Caco-2 (cell line): Measurements from ENCODE around the gene B9D2. TPM values are rescaled to one million over a fixed set of nuclear protein-coding genes. Genes with fewer than 3 reads are reported as not detected.

Experiments used
- BruUV-seq: library from RNA; stranded (reverse); fragments of 400-500 nt; replicated peaks from 2 replicates; lab custom pipeline; 2021; lab: Mats Ljungman, UMichigan
- CTCF ChIA-PET: fragments of 300-600 bp; sonication (Branson Sonifier 250); formaldehyde crosslinking; loops from one replicate; lab custom pipeline; 2022; ENCODE audit warnings: antibody characterized with exemption; lab: Charles Lee
- POLR2A ChIA-PET: fragments of 300-600 bp; sonication (Branson Sonifier 250); formaldehyde crosslinking; loops from one replicate; lab custom pipeline; 2022; ENCODE audit warnings: antibody characterized with exemption; lab: Charles Lee
- DNase-seq, 2 experiments: peaks; one replicate each; pipeline versions ENCODE4 v3.0.0 to v3.0.0-alpha.2; 2020 to 2022
- H3K27me3 ChIP-seq: replicated peaks from 2 replicates; pipeline ENCODE4 v1.6.0; 2011; ENCODE audit warnings: low read length; ENCODE audit not compliant: control insufficient read depth, insufficient read depth
- H3K36me3 ChIP-seq: 2 replicates; pipeline ENCODE4 v1.5.1; 2011; ENCODE audit warnings: low read length; ENCODE audit not compliant: control insufficient read depth, insufficient read depth
- H3K4me1 ChIP-seq: fragments of 250-450 bp; sonication (Bioruptor Pico); 2 replicates; pipeline ENCODE4 v1.5.1; 2020; ENCODE audit warnings: mild to moderate bottlenecking
- H3K4me3 ChIP-seq: 2 replicates; pipeline ENCODE4 v1.5.1; 2011; ENCODE audit warnings: low read depth, mild to moderate bottlenecking, control low read depth, low read length
- H3K9me3 ChIP-seq: fragments of 250-450 bp; sonication (Bioruptor Pico); 2 replicates; pipeline ENCODE4 v1.5.1; 2020; ENCODE audit warnings: mild to moderate bottlenecking, moderate library complexity
- H3K27ac Mint-ChIP-seq: one replicate; pipeline ENCODE4 v1.8.0; 2022; ENCODE audit warnings: mixed read lengths; ENCODE audit not compliant: unreplicated experiment
- H3K27me3 Mint-ChIP-seq: one replicate; pipeline ENCODE4 v1.8.0; 2022; ENCODE audit warnings: mixed read lengths; ENCODE audit not compliant: insufficient read depth, unreplicated experiment
- H3K36me3 Mint-ChIP-seq: one replicate; pipeline ENCODE4 v1.8.0; 2022; ENCODE audit warnings: mild to moderate bottlenecking, mixed read lengths; ENCODE audit not compliant: insufficient read depth, unreplicated experiment
- H3K4me1 Mint-ChIP-seq: one replicate; pipeline ENCODE4 v1.8.0; 2022; ENCODE audit warnings: low read depth, mixed read lengths; ENCODE audit not compliant: unreplicated experiment
- H3K4me3 Mint-ChIP-seq: one replicate; pipeline ENCODE4 v1.8.0; 2022; ENCODE audit warnings: mild to moderate bottlenecking, moderate library complexity, mixed read lengths; ENCODE audit not compliant: unreplicated experiment
- H3K9me3 Mint-ChIP-seq: one replicate; pipeline ENCODE4 v1.8.0; 2022; ENCODE audit warnings: mixed read lengths; ENCODE audit not compliant: unreplicated experiment
- CTCF ChIP-seq, 2 experiments: fragments of 200-600 bp in 1 of 2; IDR thresholded peaks; 1 replicate in 1 of 2; 2 replicates in 1 of 2; pipeline versions ENCODE4 v1.5.1 to v1.8.0; 2011 to 2022; ENCODE audit warnings: antibody characterized with exemption in 1 of 2, control low read depth in 1 of 2, inconsistent platforms in 1 of 2, low read depth in 1 of 2, low read length in 1 of 2, mild to moderate bottlenecking in 1 of 2, moderate library complexity in 1 of 2; ENCODE audit not compliant: insufficient read depth in 1 of 2, severe bottlenecking in 1 of 2, unreplicated experiment in 1 of 2
- intact Hi-C: fragments of 100-400 bp; cut with micrococcal nuclease; formaldehyde crosslinking; loops from one replicate; pipeline ENCODE4 v1.10.0; 2022; ENCODE audit not compliant: unreplicated experiment
- total RNA-seq: library from RNA; stranded (reverse); gene quantifications from 2 replicates; pipeline ENCODE4 v1.2.3, GENCODE V29; 2022

B9D2 gene
- total RNA-seq, 1 experiment from 2014 or later, result 3.6 TPM

DNA sequence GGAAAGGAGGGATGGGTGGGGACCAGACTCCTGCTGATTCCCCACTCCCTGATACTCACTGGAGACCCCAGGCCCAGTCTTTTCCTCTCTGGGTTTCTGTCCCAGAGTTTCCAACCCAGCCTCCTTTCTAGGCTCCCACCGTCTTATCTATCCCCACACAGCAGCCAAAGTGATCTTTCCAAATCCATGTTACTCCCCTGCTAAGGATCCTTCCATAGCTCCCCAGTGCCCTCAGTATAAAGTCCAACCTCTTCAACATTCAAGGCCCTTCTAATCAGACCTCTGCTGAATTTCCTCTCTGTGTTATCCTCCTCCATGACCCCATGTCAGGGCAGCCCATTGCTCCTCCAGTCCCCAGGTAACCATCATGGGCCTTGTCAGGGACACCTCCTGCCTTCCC lies 8.9 kb downstream of the B9D2 start:
- no TSS peak for BruUV-seq
- H3K4me1 ChIP-seq, result peaks cover 4% of the 10 kb centered on the region; the same call in 1 of the 2 replicates
- peaks cover 24% of the 10 kb centered on the region for H3K4me1 Mint-ChIP-seq
- intact Hi-C loops, result no loop called here
- no peaks in the 10 kb centered on the region; the same call in 1 of the 2 replicates for H3K27me3 ChIP-seq
- peaks cover 11% of the 10 kb centered on the region for H3K27me3 Mint-ChIP-seq
- POLR2A ChIA-PET, result interaction anchor here (1.2 kb wide), 1 partner anchor 8 kb away, joined by 3 read pairs; no protein-coding TSS in a partner anchor
- H3K4me3 Mint-ChIP-seq, result peak overlapping the region; percentile 53
- no peak for DNase-seq
- H3K9me3 ChIP-seq, result no peaks in the 10 kb centered on the region
- peaks cover 11% of the 10 kb centered on the region for H3K36me3 Mint-ChIP-seq
- no peak for TF ChIP-seq CTCF (IDR thresholded peaks at IDR 0.05; ENCODE audit: insufficient read depth in 1 of 2, low read depth in 1 of 2, low read length in 1 of 2, severe bottlenecking in 1 of 2, unreplicated experiment in 1 of 2)
- CTCF ChIA-PET, result interaction anchor here (1.4 kb wide), 1 partner anchor 9 kb away, joined by 6 read pairs; the partner anchor contains the start of gene B9D2
- no peak overlapping the region for H3K4me3 ChIP-seq
- H3K9me3 Mint-ChIP-seq, result no peaks in the 10 kb centered on the region
- H3K27ac Mint-ChIP-seq, result no peak overlapping the region
- H3K36me3 ChIP-seq, result no peaks in the 10 kb centered on the region

- BruUV-seq, result no TSS peak
- H3K4me1 ChIP-seq, result peaks cover 4% of the 10 kb centered on the region; the same call in 1 of the 2 replicates
- ChIA-PET POLR2A (no interaction called here), CTCF (interaction anchor here (1.4 kb wide), 1 partner anchor 10 kb away, joined by 6 read pairs; the partner anchor contains the start of gene B9D2)
- Mint-ChIP-seq H3K4me3 (peak overlapping the region; percentile 83), H3K36me3 (peaks cover 11% of the 10 kb centered on the region), H3K4me1 (peaks cover 24% of the 10 kb centered on the region), H3K27ac (peak overlapping the region; percentile 23), H3K9me3 (no peaks in the 10 kb centered on the region), H3K27me3 (peaks cover 11% of the 10 kb centered on the region)
- H3K27me3 ChIP-seq, result no peaks in the 10 kb centered on the region; the same call in 1 of the 2 replicates
- no peaks in the 10 kb centered on the region for H3K36me3 ChIP-seq
- DNase-seq, result no peak
- intact Hi-C loops, result loop anchor here (1.0 kb wide), 1 partner anchor 9 kb away; no protein-coding TSS in a partner anchor
- no peak for TF ChIP-seq CTCF (IDR thresholded peaks at IDR 0.05; ENCODE audit: insufficient read depth in 1 of 2, low read depth in 1 of 2, low read length in 1 of 2, severe bottlenecking in 1 of 2, unreplicated experiment in 1 of 2)
- H3K4me3 ChIP-seq, result peak overlapping the region; percentile 73
- H3K9me3 ChIP-seq, result no peaks in the 10 kb centered on the region
These were observed 9.5 kb downstream of the B9D2 start for GRCh38 chr19:41354343-41354953.

- CTCF ChIA-PET, result interaction anchor here (0.6 to 2.2 kb wide), 6 partner anchors 10 to 89 kb away, joined by 3 to 31 read pairs (median 4); partner anchors contain the start of genes B9D2 and HNRNPUL1
- H3K4me3 Mint-ChIP-seq, result peak within 1 kb of the TSS; percentile 83
- Histone ChIP-seq H3K4me3 (peak within 1 kb of the TSS; percentile 73), H3K27me3 (no peaks in the 10 kb centered on the region; the same call in 1 of the 2 replicates), H3K9me3 (no peaks in the 10 kb centered on the region), H3K36me3 (no peaks in the 10 kb centered on the region), H3K4me1 (peaks cover 4% of the 10 kb centered on the region; the same call in 1 of the 2 replicates)
- peaks cover 11% of the 10 kb centered on the region for H3K27me3 Mint-ChIP-seq
- intact Hi-C loops, result loop anchor here (1.0 kb wide), 2 partner anchors 10 to 43 kb away; partner anchors contain the start of gene CCDC97
- H3K4me1 Mint-ChIP-seq, result peaks cover 24% of the 10 kb centered on the region
- H3K9me3 Mint-ChIP-seq, result no peaks in the 10 kb centered on the region
- peak; percentile 96 for TF ChIP-seq CTCF (IDR thresholded peaks at IDR 0.05; ENCODE audit: insufficient read depth in 1 of 2, low read depth in 1 of 2, low read length in 1 of 2, severe bottlenecking in 1 of 2, unreplicated experiment in 1 of 2)
- peak within 1 kb of the TSS; percentile 23 for H3K27ac Mint-ChIP-seq
- BruUV-seq, result TSS peak; percentile 82
- POLR2A ChIA-PET, result interaction anchor here (0.7 to 2.0 kb wide), 2 partner anchors 10 to 12 kb away, joined by 8 to 17 read pairs; partner anchors contain the start of gene B9D2
- DNase-seq, result peak; percentile 77 to 87
- H3K36me3 Mint-ChIP-seq, result peaks cover 16% of the 10 kb centered on the region
These were observed 10.2 kb downstream of the B9D2 start, which contains the start of gene TGFB1 for GRCh38 chr19:41353466-41354342. Gene TGFB1 (minus strand): TSS chr19:41353922. CDS start chr19:41353044, 878 bp downstream.
